ENCODE data around the gene CDH22. TPM values are rescaled to one million over a fixed set of nuclear protein-coding genes. Genes with fewer than 3 reads are reported as not detected.

The CDH22 gene
- total and polyA plus RNA-seq, 12 donors: 0.19 to 2.9 (median 0.97) TPM; not detected in 4

- intact Hi-C loops (cut with DNase I): no loop called here
- DNase-seq: no peak
- Histone ChIP-seq H3K27me3 (no peaks in the 10 kb centered on the region), H3K27ac (no peak overlapping the region), H3K4me1 (replicated peaks in 1 of 2) (no peaks in the 10 kb centered on the region), H3K4me3 (no peak overlapping the region), H3K36me3 (replicated peaks in 1 of 2) (no peaks in the 10 kb centered on the region), H3K9me3 (replicated peaks in 1 of 3) (no peaks in the 10 kb centered on the region)
- 39 to 54% (median 50%) methylated on average over 8 of the region's 8 CpGs for WGBS, 4 donors
- no peak for TF ChIP-seq CTCF (IDR thresholded peaks at IDR 0.05)
- no peak for TF ChIP-seq POLR2A (IDR thresholded peaks at IDR 0.05)
Observed at GRCh38 chr20:46277602-46278001, 30.7 kb downstream of the CDH22 start.

GRCh38 chr20:46276531-46276930, 31.8 kb downstream of the CDH22 start:
- Histone ChIP-seq H3K27ac (no peak overlapping the region), H3K4me1 (replicated peaks in 1 of 2) (no peaks in the 10 kb centered on the region), H3K36me3 (replicated peaks in 1 of 2) (no peaks in the 10 kb centered on the region), H3K4me3 (no peak overlapping the region), H3K9me3 (replicated peaks in 1 of 3) (no peaks in the 10 kb centered on the region), H3K27me3 (no peaks in the 10 kb centered on the region)
- intact Hi-C loops (cut with DNase I): no loop called here
- no peak for DNase-seq
- TF ChIP-seq POLR2A (IDR thresholded peaks at IDR 0.05) (no peak), CTCF (IDR thresholded peaks at IDR 0.05) (no peak)
- 38 to 66% (median 60%) methylated on average over 4 of the region's 4 CpGs for WGBS, 4 donors

GRCh38 chr20:46275091-46275490, 33.2 kb downstream of the CDH22 start:
- no peak overlapping the region for H3K27ac ChIP-seq
- 68 to 77% (median 72%) methylated on average over 4 of the region's 4 CpGs for WGBS, 4 donors
- H3K4me3 ChIP-seq: no peak overlapping the region
- no peaks in the 10 kb centered on the region for H3K36me3 ChIP-seq (replicated peaks in 1 of 2)
- H3K4me1 ChIP-seq (replicated peaks in 1 of 2): no peaks in the 10 kb centered on the region
- H3K27me3 ChIP-seq: no peaks in the 10 kb centered on the region
- TF ChIP-seq CTCF (IDR thresholded peaks at IDR 0.05) (no peak), POLR2A (IDR thresholded peaks at IDR 0.05) (no peak)
- DNase-seq: no peak
- intact Hi-C loops (cut with DNase I): no loop called here
- no peaks in the 10 kb centered on the region for H3K9me3 ChIP-seq (replicated peaks in 1 of 3)

- intact Hi-C loops (cut with DNase I): no loop called here
- H3K27ac ChIP-seq: no peak overlapping the region
- no peaks in the 10 kb centered on the region for H3K4me1 ChIP-seq (replicated peaks in 1 of 2)
- no peaks in the 10 kb centered on the region for H3K27me3 ChIP-seq
- H3K9me3 ChIP-seq (replicated peaks in 1 of 3): no peaks in the 10 kb centered on the region
- no peaks in the 10 kb centered on the region for H3K36me3 ChIP-seq (replicated peaks in 1 of 2)
- no peak overlapping the region for H3K4me3 ChIP-seq
- 26 to 51% (median 35%) methylated on average over 2 of the region's 2 CpGs for WGBS, 4 donors
- TF ChIP-seq POLR2A (IDR thresholded peaks at IDR 0.05) (no peak), CTCF (IDR thresholded peaks at IDR 0.05) (no peak)
- no peak for DNase-seq
Observed at GRCh38 chr20:46273717-46274116, 34.6 kb downstream of the CDH22 start.

All from adrenal gland (tissue), 12 donors.